ENCODE measurements around the gene RBM20. TPM values are rescaled to one million over a fixed set of nuclear protein-coding genes. Genes with fewer than 3 reads are reported as not detected.

RBM20 gene
- total RNA-seq, 1 experiment from 2014 or later = 0.17 TPM

DNA sequence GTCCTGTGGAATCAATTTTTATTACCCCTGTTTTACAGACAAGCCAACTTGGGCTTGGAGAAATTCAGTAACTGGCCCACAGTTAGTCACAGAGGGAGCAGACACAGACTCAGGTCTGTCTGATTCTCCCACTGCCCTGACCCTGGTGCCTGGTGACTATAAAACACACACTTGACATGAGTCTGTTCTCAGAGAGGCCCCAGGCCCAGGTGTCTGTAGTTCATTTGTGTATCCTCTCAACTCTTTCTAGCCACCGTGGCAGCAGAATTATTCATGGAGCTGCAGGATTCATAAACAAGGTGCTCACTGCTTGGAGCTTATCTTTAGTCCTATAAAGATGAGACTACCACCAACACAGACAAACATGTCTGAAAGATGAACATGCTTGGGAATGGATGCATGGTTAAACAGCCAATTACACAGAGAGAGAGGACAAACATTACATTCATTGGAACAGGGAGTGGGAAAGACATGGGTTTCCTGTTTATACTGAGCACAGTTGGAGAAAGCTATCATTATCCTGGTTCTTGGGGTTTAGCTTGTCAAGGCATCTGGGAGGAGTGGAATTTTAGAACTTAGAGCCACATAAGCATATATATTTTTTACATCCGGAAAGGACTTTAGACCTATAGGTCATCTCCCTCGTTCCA is 148.5 kb downstream of the RBM20 start:
- Histone ChIP-seq H3K79me1 (ENCODE audit: insufficient read depth, low read depth, low read length, poor library complexity, severe bottlenecking) (no peaks in the 10 kb centered on the region), H3K27me3 (ENCODE audit: insufficient read depth, low read length) (no peaks in the 10 kb centered on the region), H3K9me3 (ENCODE audit: control insufficient read depth, low read depth, low read length) (no peaks in the 10 kb centered on the region), H4K20me1 (ENCODE audit: control insufficient read depth, insufficient read depth, insufficient read length) (no peaks in the 10 kb centered on the region), H3T11ph (ENCODE audit: low read length) (no peak overlapping the region), H3K18ac (ENCODE audit: insufficient read length, low read depth, low read length) (no peak overlapping the region), H2BK5ac (ENCODE audit: insufficient read length, low read length) (no peak overlapping the region), H4K8ac (replicated peaks; ENCODE audit: insufficient read length, low read depth, low read length) (no peak overlapping the region), H3K14ac (ENCODE audit: insufficient read depth, low read length) (no peak overlapping the region), H3K56ac (ENCODE audit: insufficient read length, low read depth, low read length) (no peak overlapping the region), H3K79me2 (ENCODE audit: insufficient read depth, low read length) (no peaks in the 10 kb centered on the region), H2BK120ac (ENCODE audit: low read depth, low read length, poor library complexity, severe bottlenecking) (no peak overlapping the region), H4K5ac (ENCODE audit: insufficient read length, low read depth, low read length) (no peak overlapping the region), H4K91ac (ENCODE audit: insufficient read length, low read depth, low read length) (no peak overlapping the region), H3K27ac (ENCODE audit: insufficient read length, low read depth, low read length) (no peak overlapping the region), H3K23me2 (ENCODE audit: insufficient read length, low read depth, low read length, poor library complexity, severe bottlenecking) (no peaks in the 10 kb centered on the region), H3K4ac (ENCODE audit: low read depth, low read length) (no peak overlapping the region), H3K9ac (ENCODE audit: extremely low read depth, insufficient read length, low read length) (no peak overlapping the region), H2BK12ac (ENCODE audit: insufficient read length, low read depth, low read length) (no peak overlapping the region), H3K23ac (ENCODE audit: insufficient read length, low read depth, low read length) (no peak overlapping the region), H2AFZ (ENCODE audit: low read length) (no peak overlapping the region), H3K4me1 (ENCODE audit: insufficient read depth, low read length) (no peaks in the 10 kb centered on the region), H2AK5ac (ENCODE audit: insufficient read length, low read length) (no peak overlapping the region), H2BK15ac (ENCODE audit: low read depth, low read length) (no peak overlapping the region), H2BK20ac (ENCODE audit: low read depth, low read length, poor library complexity, severe bottlenecking) (no peak overlapping the region), H3K4me2 (ENCODE audit: insufficient read depth, insufficient read length, low read length) (no peak overlapping the region)
- Mint-ChIP-seq H3K9me3 (no peaks in the 10 kb centered on the region), H3K27ac (no peak overlapping the region), H3K36me3 (ENCODE audit: insufficient read depth in 1 of 3, low read depth in 3 of 3) (no peaks in the 10 kb centered on the region), H3K27me3 (ENCODE audit: low read depth) (no peaks in the 10 kb centered on the region; the same call in 1 of the 2 replicates), H3K4me1 (peaks cover 0 to under 1% of the 10 kb centered on the region in 2 experiments; a peak in 1 of 4 replicates), H3K4me3 (no peak overlapping the region)
- no CpG with 5 or more reads among the region's 3 CpGs for WGBS (ENCODE audit: extremely low coverage, insufficient read length, low lambda C conversion rate)
- DNase-seq = no peak
- TF ChIP-seq CTCF (conservative IDR thresholded peaks at IDR 0.05) = no peak
